CD4-positive, alpha-beta T cell treated with Interleukin-15 for 4 hours (primary cell): ENCODE measurements around the gene BRD7.
A peak's percentile ranks its signal among the peaks of the same experiment; 100 is the strongest.

Source experiments
- DNase-seq: peaks from one replicate; pipeline ENCODE4 v3.0.0-alpha.2; 2020; ENCODE audit warnings: low spot score

BRD7 gene

DNA sequence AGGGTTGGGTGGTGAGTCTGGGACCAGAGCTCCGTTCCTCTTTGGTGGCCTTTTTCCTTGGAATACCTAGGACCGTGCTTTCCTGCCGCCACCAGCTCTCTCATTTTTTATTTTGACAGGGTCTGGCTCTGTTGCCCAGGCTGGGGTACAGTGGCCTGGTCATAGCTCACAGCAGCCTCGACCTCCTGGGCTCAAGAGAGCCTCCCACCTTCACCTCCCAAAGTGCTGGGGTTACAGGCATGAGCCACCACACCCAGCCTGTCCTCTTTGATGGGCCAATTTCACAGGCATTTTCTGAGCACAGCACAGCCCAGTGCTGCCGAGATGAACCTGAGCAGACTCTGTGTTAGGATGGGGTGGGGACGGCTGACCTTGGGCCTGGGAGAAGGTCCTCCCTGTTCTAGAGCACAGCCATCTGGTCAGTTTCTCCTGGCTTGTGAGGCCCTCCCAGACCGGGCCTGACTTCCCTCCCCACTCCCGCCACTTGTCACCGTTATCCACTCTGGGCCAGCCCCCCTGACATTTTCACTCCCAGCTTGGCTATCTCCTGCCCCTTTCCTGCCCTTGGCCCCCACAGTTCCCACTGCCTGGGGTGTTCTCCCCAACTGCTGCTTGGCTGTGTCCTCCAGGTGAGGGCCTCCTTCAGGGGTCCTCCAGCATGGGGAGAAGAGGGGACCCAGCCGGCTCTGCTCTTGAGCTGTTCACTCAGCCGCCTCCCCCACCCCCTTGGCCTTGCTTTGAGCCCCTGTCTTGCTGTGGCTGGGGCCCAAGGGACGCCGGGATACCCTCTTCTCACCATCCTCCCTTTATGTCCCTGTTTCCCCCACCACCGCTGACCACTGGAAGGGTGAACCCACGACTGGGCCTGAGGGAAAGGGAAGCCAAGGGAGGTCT, 97.4 kb downstream of the BRD7 start:
- DNase-seq = no peak

DNA sequence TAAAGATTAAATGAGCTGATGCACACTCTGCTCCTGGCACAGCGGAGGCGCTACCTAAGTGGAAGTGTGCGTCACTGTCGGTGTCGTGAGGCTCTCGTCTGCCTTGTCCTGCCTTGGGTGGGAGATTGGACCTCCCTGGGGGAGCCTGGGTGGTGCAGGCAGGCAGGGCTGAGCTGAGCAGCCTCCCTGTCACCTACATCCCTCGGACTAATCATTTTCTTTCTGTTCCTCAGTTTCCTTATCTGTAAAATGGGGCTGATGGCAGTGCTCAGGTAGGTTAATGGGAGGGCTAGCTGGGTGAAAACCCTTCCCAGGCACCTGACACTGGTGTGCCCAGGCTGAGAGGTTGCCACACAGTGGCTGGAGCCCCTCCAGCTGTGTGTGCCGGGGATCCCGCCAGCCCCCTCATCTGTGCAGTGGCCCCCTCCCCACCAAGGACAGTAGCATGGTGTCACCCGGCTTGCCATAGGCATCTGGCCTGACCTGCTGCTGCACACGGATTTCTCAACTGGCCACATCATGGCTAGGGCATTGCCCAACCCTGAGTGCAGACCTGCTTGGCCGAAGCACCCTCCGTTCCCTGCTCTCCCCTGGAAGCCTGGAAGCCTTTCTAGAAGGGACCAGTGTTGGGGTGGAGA, 98.2 kb downstream of the BRD7 start:
- DNase-seq = no peak

DNA sequence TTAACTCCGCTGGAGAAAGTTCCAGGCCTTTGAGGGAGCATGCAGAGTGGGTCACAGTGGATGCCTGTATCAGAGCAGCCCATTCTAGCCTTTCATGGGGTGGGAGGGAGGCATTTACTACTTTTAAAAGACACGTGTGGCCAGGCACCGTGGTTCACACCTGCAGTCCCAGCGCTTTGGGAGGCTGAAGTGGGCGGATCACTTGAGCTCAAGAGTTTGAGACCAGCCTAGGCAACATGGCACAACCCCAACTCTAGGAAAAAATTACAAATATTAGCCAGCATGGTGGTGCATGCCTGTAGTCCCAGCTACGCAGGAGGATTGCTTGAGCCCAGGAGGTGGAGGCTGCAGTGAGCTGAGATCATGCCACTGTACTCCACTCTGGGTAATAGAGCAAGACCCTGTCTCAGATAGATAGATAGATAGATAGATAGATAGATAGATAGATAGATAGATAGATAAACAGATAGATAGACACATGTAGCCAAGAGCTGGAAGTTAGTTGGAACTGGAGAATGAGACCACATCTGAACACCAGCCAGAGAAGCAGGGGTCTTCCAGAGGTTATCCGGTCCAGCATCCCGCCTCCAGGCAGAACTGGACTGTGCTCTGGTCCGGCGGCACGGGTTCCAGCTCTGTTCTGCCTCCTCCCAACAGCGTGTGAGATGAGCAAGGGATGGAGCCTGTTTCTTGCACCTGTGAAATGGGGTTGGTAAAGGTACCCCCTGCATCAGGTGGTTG, 98.8 kb downstream of the BRD7 start:
- DNase-seq = no peak

DNA sequence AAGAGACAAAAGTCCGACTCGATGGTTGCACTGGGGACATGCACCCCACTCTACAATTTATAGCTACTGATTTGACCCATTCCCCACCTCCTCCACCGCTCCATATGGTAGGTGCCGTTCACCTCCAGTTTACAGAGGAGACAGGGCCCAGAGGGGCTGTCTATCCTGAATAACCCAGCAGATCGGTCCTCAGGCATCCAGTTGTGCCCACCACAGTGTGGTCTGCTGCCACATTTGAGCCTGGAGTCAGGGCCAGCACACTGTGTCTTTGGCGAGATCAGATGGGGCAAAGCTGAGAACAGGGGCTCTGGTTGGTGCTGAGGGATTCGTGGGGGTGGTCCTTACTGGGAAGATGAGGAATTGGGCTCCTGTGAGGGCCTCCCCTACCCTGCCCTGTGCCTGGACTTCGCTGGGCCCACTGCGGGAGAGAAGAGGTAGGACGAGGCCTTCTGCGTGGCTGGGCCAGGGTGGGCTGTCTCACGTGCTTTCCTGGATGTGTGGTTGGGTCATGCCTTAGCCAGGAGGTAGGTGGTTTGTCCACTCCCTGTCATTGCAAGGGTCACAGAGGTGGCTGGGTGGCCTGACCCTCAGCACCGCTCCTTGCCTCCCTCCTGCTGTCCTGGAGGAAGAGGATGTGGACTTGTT, 99.6 kb downstream of the BRD7 start:
- no peak for DNase-seq

DNA sequence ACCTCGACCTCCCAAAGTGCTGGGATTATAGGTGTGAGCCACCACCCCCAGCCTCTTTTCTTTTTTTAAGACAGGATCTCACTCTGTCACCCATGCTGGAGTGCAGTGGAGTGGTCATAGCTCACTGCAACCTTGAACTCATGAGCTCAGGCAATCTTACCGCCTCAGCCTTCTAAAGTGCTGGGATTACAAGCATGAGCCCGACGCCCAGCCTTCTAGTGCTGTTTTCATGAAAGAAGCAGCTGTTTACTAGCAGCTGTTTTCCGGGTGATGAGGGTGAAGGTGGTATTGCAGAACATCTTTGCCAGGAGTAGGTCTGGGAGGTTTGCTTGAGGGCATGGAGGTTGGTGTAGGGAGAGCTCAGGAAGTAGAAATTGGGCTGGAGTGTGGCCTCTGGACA, 100.4 kb downstream of the BRD7 start:
- DNase-seq = no peak

DNA sequence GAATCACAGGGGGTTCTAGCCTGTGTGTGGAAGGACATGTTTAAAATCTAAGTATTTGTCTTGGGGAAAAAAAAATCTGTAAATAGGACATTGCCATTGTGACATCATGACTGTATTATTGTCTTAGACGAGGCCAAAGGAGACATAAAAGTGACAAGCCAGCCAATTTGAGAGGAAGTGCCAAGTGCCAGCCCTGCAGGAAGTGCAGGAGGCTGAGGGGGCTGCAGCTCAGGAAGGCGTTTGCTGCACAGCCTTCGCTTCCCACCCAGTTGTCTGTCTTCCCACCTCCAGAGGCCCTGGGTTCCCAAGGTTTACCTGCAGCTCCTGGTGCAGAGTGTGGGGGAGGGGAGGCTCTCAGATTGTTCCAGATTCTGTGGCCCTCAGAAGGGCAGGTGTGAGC, 101.1 kb downstream of the BRD7 start:
- DNase-seq = peak; percentile 43

DNA sequence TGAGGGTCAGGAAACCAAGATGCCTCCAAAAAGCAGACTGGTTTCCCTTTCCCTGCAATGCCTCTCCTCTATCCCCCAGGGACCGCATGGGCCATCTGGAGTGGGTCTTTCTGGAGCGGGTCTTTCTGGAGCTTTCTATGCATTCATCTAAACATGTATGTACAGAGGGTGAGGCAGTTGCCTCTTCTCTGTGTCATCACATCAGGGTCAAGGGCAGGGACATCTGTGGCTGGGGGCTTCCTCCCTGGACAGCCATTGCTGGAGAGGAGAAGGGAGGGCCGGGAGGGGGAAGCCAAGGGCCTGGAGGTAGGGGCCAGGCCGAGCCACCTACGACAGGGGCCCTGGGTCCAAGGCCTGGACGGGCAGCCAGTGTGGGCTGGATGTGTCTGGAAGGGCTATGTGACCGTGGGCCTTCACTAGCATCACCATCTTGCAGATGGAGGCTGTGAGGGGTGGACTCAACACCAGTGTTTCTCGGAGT, 101.6 kb downstream of the BRD7 start:
- DNase-seq = no peak

DNA sequence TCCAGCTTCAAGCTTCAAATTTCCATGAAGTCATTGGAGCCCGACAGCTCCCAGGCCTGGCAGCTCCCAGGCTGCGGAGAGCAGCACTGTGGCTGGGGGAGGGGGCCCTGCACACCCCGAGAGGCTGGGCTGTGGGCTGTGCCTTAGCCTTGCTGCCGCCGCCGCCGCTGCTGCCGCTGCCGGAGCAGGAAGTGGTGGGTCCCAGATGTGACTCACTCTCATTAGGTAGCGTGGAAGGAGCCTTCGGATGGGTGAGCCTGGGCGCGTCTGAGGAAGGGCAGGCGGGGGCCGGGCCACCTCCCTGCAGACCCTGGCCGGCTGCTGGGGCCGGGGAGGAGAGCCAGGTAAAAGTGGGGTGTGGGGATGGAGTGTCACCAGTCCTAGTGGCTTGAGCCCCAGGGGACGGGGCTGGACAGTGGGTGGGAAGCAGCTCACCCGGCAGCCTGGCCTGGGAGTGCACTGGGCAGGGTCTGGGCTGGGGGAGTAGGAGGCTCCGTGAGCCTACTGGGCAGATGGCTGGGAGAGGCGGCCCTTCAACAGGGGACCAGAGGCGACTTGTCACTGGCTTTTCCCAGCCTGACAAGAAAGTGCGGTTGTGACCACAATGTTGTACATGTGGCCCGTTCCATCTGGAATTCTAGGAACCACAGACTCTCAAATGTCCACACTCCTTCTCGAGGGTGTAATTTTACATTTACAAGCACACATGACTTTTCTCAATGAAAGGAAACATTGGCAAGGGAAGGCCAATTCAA, 102.3 kb downstream of the BRD7 start, which contains the start of gene ADCY7:
ADCY7 (plus strand) TSS at position 215 of the 755 bp plus-strand sequence. CDS start 21,629 bp downstream, outside the sequence.
- peak; percentile 88 for DNase-seq
